Uterus (tissue), 2 donors: Measurements from ENCODE around the gene CARNS1.

Experiments used
- POLR2A ChIP-seq, 2 donors: fragments of 450-650 bp; IDR thresholded peaks; one replicate each; pipeline ENCODE4 v1.6.1; 2016; ENCODE audit warnings: antibody characterized with exemption in 2 of 2, mild to moderate bottlenecking in 1 of 2, moderate library complexity in 1 of 2
- TF ChIP-seq, protein P1 (sequence below), 4 experiments: fragments of 200-600 bp in 2 of 4; fragments of 450-650 bp in 2 of 4; sonication (generic) in 2 of 4; IDR thresholded peaks; one replicate each; pipeline ENCODE4 v1.5.1; 2016 to 2019; ENCODE audit warnings: antibody characterized with exemption in 4 of 4, mild to moderate bottlenecking in 2 of 4, moderate library complexity in 1 of 4

DNA sequence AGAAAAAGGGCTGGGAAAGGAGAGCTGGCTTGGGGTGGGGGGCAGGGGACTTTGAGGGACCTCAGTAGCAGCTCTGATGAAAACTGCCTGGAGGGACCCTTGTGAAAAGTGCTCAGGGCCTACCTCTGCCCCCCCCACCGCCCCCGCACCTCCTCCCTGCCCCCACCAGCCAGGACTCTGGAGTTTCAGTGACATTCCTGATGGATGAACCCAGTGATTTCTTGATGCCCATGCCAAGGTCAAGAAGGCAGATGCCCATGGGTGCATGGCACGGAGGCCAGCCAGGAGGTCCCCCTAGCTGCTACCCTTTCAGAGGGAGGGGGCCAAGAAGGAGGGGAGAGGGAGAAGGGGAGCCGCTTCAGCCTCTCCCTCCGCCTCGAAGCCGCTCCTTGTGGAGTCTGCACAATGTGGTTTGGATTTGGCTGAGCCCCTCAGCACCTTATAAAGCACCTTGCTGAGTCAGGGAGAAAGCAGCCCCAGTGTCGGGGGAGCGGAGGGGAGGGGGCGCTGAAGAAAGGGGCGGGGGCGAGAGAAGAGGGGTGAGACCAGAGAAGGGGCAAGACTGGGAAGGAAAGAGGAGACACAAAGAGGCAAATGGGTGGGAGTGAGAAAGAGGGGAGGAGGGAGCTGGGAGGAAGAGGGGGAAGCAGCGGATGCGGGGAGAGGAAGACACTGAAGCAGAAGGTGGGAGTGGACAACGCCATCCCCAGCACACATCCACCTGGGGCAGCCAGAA, 40.0 kb upstream of the CARNS1 start:
- peak in 1 of 2 donors; percentile 0 for TF ChIP-seq POLR2A (IDR thresholded peaks at IDR 0.05)
- TF ChIP-seq, protein P1, sequence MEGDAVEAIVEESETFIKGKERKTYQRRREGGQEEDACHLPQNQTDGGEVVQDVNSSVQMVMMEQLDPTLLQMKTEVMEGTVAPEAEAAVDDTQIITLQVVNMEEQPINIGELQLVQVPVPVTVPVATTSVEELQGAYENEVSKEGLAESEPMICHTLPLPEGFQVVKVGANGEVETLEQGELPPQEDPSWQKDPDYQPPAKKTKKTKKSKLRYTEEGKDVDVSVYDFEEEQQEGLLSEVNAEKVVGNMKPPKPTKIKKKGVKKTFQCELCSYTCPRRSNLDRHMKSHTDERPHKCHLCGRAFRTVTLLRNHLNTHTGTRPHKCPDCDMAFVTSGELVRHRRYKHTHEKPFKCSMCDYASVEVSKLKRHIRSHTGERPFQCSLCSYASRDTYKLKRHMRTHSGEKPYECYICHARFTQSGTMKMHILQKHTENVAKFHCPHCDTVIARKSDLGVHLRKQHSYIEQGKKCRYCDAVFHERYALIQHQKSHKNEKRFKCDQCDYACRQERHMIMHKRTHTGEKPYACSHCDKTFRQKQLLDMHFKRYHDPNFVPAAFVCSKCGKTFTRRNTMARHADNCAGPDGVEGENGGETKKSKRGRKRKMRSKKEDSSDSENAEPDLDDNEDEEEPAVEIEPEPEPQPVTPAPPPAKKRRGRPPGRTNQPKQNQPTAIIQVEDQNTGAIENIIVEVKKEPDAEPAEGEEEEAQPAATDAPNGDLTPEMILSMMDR (IDR thresholded peaks at IDR 0.05) = no peak
